ENCODE data around the gene TMEM179. TPM values are rescaled to one million over a fixed set of nuclear protein-coding genes. Genes with fewer than 3 reads are reported as not detected.
"Not testable (repeated sequence)": the region's sequence is repeated elsewhere in the genome, so short reads cannot be mapped to it uniquely, and the experiment has no call there.

TMEM179 gene
- total RNA-seq, 2 experiments from 2014 or later = not detected

GRCh38 chr14:104582005-104582404 lies 22.6 kb downstream of the TMEM179 start:
- ATAC-seq (ENCODE audit: low read depth) = no peak
- H3K9me3 Mint-ChIP-seq = no peaks in the 10 kb centered on the region

GRCh38 chr14:104581521-104581920 lies 23.1 kb downstream of the TMEM179 start:
- Mint-ChIP-seq H3K27me3 (no peaks in the 10 kb centered on the region), H3K36me3 (no peaks in the 10 kb centered on the region), H3K4me1 (no peaks in the 10 kb centered on the region), H3K27ac (no peak overlapping the region), H3K4me3 (no peak overlapping the region), H3K9me3 (no peaks in the 10 kb centered on the region)
- DNase-seq (no peak), ATAC-seq (ENCODE audit: low read depth) (no peak)
- POLR2A ChIA-PET = no interaction called here

More at GRCh38 chr14:104582005-104582404, 22.6 kb downstream of the TMEM179 start:
- H3K4me3 Mint-ChIP-seq = no peak overlapping the region
- no peak overlapping the region for H3K27ac Mint-ChIP-seq
- no peak for DNase-seq
- H3K4me1 Mint-ChIP-seq = no peaks in the 10 kb centered on the region
- POLR2A ChIA-PET = no interaction called here
- H3K36me3 Mint-ChIP-seq = no peaks in the 10 kb centered on the region
- H3K27me3 Mint-ChIP-seq = no peaks in the 10 kb centered on the region

DNA sequence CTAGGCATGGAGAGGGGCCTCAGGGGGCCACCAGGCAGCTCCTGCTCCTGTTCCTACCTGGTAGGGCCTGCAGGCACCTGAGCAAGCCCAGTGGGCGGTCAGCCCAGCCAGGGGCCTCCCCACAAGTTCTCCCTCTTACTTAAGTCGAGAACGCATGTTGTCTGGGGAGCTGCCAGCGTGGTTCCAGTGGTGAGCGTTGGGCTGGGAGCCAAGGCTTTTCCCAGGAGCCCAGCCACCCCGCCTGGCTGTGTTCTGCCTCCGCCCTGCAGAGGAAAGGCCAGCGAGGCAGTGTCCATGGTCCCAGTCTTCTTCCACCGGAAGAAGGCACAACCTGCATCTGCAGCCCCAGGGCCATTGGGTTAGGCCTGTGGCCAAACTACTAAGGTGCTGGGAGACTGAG lies 23.6 kb downstream of the TMEM179 start:
- no peak for DNase-seq
- no peak for ATAC-seq (ENCODE audit: low read depth)

GRCh38 chr14:104579939-104580338 lies 24.6 kb downstream of the TMEM179 start:
- H3K27ac Mint-ChIP-seq; H3K9me3 Mint-ChIP-seq; ATAC-seq (ENCODE audit: low read depth); H3K27me3 Mint-ChIP-seq; H3K4me1 Mint-ChIP-seq; DNase-seq; POLR2A ChIA-PET; H3K4me3 Mint-ChIP-seq; H3K36me3 Mint-ChIP-seq: not testable (repeated sequence)

More for the DNA sequence above, 23.6 kb downstream of the TMEM179 start:
- H3K4me3 Mint-ChIP-seq = no peak overlapping the region
- no peaks in the 10 kb centered on the region for H3K36me3 Mint-ChIP-seq
- H3K4me1 Mint-ChIP-seq = no peaks in the 10 kb centered on the region
- H3K9me3 Mint-ChIP-seq = no peaks in the 10 kb centered on the region
- H3K27me3 Mint-ChIP-seq = no peaks in the 10 kb centered on the region
- no peak overlapping the region for H3K27ac Mint-ChIP-seq
- POLR2A ChIA-PET = no interaction called here

GRCh38 chr14:104579507-104579906 lies 25.1 kb downstream of the TMEM179 start, which contains the start of gene C14orf180:
Gene C14orf180 (plus strand): TSS chr14:104579764. CDS start chr14:104586431, 6,667 bp downstream.
- Mint-ChIP-seq H3K27ac (no peak within 1 kb of the TSS), H3K36me3 (no peaks in the 10 kb centered on the region), H3K9me3 (no peaks in the 10 kb centered on the region), H3K27me3 (no peaks in the 10 kb centered on the region), H3K4me1 (no peaks in the 10 kb centered on the region), H3K4me3 (no peak within 1 kb of the TSS)
- DNase-seq (no peak), ATAC-seq (ENCODE audit: low read depth) (no peak)
- POLR2A ChIA-PET = no interaction called here

DNA sequence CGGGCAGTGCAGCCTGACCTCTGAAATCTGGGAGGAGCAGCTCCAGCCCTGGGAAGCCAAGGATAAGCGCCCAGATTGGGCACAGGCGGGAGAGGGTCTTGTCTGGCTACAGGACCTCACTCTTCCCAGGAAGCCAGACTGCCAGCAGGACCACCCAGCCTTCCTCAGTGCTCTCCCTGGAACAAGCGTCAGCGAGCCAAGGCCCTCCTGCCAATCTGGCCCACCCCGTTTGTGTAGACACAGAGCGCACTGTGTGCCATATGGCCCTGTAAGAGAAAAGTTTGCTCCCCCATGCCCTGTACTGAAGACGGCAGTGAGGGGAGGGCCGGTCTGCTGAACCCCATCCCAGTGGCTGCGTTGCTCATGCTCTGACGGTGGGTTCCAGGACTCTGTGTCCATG lies 26.3 kb downstream of the TMEM179 start:
- H3K27ac Mint-ChIP-seq = no peak overlapping the region
- no peaks in the 10 kb centered on the region for H3K27me3 Mint-ChIP-seq
- no peak for ATAC-seq (ENCODE audit: low read depth)
- H3K4me1 Mint-ChIP-seq = no peaks in the 10 kb centered on the region
- H3K36me3 Mint-ChIP-seq = no peaks in the 10 kb centered on the region
- H3K4me3 Mint-ChIP-seq = no peak overlapping the region
- no peaks in the 10 kb centered on the region for H3K9me3 Mint-ChIP-seq
- POLR2A ChIA-PET = no interaction called here
- no peak for DNase-seq

DNA sequence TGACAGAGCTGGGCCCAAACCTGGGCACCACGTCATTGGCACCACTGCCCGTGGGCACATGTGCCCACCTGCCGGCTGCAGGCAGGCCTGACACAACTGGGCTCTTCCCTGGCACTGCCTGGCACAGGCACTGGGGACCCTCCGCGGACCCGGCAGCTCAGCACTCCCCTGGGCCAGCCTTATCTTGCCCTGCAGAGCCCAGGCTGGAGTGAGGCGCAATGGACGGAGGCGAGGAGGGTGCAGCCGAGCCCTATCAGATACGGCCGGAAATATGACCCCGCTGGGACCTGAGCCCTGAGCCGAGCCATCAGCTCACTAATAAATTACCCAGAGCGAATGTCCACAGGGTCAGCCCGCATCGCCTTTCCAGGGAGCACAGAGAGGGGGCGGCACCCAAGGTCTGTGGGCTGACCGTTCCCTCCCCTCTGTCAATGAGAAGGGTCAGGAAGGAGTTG lies 26.7 kb downstream of the TMEM179 start:
- no peak for DNase-seq
- H3K36me3 Mint-ChIP-seq = no peaks in the 10 kb centered on the region
- POLR2A ChIA-PET = no interaction called here

GRCh38 chr14:104577426-104577825 lies 27.1 kb downstream of the TMEM179 start:
- Mint-ChIP-seq H3K36me3 (no peaks in the 10 kb centered on the region), H3K9me3 (no peaks in the 10 kb centered on the region), H3K27ac (no peak overlapping the region), H3K4me1 (no peaks in the 10 kb centered on the region), H3K27me3 (no peaks in the 10 kb centered on the region), H3K4me3 (no peak overlapping the region)
- POLR2A ChIA-PET = no interaction called here
- DNase-seq = no peak
- no peak for ATAC-seq (ENCODE audit: low read depth)

More for the DNA sequence above, 26.7 kb downstream of the TMEM179 start:
- no peaks in the 10 kb centered on the region for H3K4me1 Mint-ChIP-seq
- ATAC-seq (ENCODE audit: low read depth) = no peak
- no peaks in the 10 kb centered on the region for H3K9me3 Mint-ChIP-seq
- H3K27ac Mint-ChIP-seq = no peak overlapping the region
- no peaks in the 10 kb centered on the region for H3K27me3 Mint-ChIP-seq
- H3K4me3 Mint-ChIP-seq = no peak overlapping the region

DNA sequence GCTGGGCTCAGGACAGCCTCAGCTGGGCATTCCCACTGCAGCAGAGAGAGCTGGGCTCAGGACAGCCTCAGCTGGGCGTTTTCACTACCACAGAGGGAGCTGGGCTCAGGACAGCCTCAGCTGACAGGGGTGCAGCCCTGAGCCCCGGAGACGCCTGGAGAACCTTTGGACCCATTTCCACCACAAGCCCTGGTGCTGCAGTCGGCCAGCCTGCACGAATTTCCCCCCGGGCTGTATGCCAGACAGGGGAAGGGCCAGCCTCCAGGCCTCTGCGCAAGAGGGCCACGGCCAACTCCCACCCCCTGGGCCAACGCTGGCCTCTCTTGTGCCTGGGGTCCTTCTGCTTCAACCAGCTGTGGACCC lies 27.6 kb downstream of the TMEM179 start:
- H3K4me3 Mint-ChIP-seq = no peak overlapping the region
- no peak for DNase-seq
- H3K27me3 Mint-ChIP-seq = no peaks in the 10 kb centered on the region
- H3K4me1 Mint-ChIP-seq = no peaks in the 10 kb centered on the region
- no peaks in the 10 kb centered on the region for H3K9me3 Mint-ChIP-seq
- POLR2A ChIA-PET = no interaction called here
- no peak overlapping the region for H3K27ac Mint-ChIP-seq
- ATAC-seq (ENCODE audit: low read depth) = no peak
- no peaks in the 10 kb centered on the region for H3K36me3 Mint-ChIP-seq

DNA sequence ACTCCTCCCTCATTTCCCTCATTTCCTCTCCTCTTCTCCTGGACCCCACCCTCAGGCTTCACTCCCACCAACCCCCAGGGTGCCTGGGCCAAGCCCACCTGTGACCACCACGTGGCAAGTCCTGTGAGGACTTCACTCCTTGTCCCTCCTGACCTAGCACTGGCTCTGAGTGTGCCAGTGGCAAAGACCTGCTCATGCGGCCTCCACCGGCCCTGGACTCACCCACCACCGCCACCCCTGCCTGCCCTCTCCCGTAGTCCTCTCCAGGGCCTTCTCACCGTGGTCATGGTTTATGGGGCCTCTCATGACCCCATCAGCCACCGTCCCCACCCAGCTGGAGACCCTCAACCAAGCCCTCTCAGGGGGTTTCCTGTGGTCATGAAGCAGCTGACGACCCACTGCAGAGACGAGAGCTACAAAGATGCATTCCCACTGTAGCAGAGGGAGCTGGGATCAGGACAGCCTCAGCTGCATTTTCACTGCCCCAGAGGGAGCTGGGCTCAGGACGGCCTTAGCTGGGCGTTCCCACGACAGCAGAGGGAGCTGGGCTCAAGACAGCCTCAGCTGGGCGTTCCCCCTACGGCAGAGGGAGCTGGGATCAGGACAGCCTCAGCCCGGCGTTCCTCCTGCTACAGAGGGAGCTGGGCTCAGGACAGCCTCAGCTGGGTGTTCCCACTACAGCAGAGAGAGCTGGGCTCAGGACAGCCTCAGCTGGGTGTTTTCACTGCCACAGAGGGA lies 28.2 kb downstream of the TMEM179 start:
- H3K36me3 Mint-ChIP-seq = no peaks in the 10 kb centered on the region
- no peaks in the 10 kb centered on the region for H3K9me3 Mint-ChIP-seq
- no peaks in the 10 kb centered on the region for H3K4me1 Mint-ChIP-seq
- H3K27ac Mint-ChIP-seq = no peak overlapping the region
- H3K27me3 Mint-ChIP-seq = no peaks in the 10 kb centered on the region
- no peak for DNase-seq
- no peak overlapping the region for H3K4me3 Mint-ChIP-seq
- ATAC-seq (ENCODE audit: low read depth) = no peak
- POLR2A ChIA-PET = no interaction called here

DNA sequence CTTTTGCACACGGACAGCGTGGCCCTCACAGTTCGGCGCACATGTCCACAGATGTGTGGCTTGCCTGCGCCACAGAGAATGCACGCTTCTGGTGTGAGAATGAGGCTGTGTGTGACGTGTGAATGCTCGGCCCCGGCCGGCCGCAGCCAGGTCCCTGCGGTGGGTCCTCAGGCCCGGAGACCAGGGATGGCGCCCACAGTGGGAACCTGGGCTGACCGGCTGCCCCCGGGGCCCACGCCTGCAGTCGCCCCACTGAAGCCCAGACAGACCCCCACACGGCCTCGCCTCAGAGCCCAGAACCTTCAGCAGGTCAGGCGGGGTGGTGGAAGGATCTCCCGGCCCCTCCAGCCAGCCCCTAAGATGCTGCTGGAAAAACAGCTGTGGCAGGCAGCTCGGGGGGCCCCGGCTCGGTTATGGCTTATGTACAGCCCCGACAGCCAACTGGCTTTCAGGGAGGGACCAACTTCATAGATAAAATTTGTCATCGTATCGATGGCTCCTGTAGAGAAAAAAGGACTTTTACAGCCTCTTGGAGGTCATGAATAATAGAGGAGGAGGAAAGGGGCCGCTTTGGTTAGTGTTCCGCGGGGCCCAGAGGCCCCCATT lies 29.5 kb downstream of the TMEM179 start:
- ATAC-seq (ENCODE audit: low read depth) (no peak), DNase-seq (no peak)
- Mint-ChIP-seq H3K9me3 (no peaks in the 10 kb centered on the region), H3K4me1 (no peaks in the 10 kb centered on the region), H3K27me3 (no peaks in the 10 kb centered on the region), H3K27ac (no peak overlapping the region), H3K36me3 (no peaks in the 10 kb centered on the region), H3K4me3 (no peak overlapping the region)
- POLR2A ChIA-PET = no interaction called here

DNA sequence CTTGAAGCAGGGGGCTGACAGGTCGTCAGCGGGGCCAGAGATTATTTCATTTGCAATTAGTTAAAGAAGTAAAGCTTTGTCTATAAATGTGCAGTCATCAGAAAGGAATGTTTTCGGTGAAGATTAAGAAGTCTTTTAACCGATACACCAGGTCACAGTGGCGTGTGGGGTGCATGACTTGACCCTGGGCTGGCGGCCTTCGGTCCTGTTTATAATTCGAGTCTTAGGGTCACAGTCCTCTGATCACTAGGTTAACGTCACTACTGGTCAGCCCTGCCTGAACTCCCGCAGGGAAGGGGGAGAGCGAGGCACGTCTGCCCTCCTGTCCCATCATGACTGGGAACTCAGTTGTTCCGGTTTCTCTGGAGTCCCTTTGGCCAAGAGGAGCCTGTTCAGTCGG lies 30.0 kb downstream of the TMEM179 start:
- no peak overlapping the region for H3K4me3 Mint-ChIP-seq
- no peak overlapping the region for H3K27ac Mint-ChIP-seq
- DNase-seq (no peak), ATAC-seq (ENCODE audit: low read depth) (no peak)
- H3K9me3 Mint-ChIP-seq = no peaks in the 10 kb centered on the region
- H3K27me3 Mint-ChIP-seq = no peaks in the 10 kb centered on the region
- POLR2A ChIA-PET = no interaction called here
- H3K4me1 Mint-ChIP-seq = no peaks in the 10 kb centered on the region
- H3K36me3 Mint-ChIP-seq = no peaks in the 10 kb centered on the region

- Mint-ChIP-seq H3K27me3 (no peaks in the 10 kb centered on the region), H3K4me3 (no peak overlapping the region), H3K36me3 (no peaks in the 10 kb centered on the region), H3K27ac (no peak overlapping the region), H3K4me1 (no peaks in the 10 kb centered on the region), H3K9me3 (no peaks in the 10 kb centered on the region)
- POLR2A ChIA-PET = no interaction called here
- no peak for DNase-seq
- no peak for ATAC-seq (ENCODE audit: low read depth)
Observed at GRCh38 chr14:104573930-104574329, 30.6 kb downstream of the TMEM179 start.

DNA sequence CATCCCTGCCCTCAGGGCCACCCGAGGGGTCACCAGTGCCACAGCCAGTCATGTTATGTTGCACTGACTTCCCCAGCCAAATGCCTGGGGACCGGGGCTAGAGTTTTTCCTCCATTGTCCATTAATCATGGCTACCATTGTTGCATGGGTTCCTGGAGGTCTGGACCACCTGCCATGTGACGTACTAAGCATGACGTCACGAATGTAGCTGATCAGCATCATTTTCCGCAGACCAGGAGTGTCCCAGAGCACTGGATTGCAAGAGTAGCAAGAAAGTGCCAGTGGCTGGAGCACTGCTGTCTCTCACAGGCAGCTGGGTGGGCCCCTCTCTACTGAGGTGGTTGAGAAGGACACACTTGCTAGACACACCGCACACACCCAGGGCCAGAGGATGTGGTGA lies 31.9 kb downstream of the TMEM179 start:
- H3K27me3 Mint-ChIP-seq = no peaks in the 10 kb centered on the region
- no peak for DNase-seq
- no peaks in the 10 kb centered on the region for H3K36me3 Mint-ChIP-seq
- H3K27ac Mint-ChIP-seq = no peak overlapping the region
- H3K4me3 Mint-ChIP-seq = no peak overlapping the region
- no peak for ATAC-seq (ENCODE audit: low read depth)
- POLR2A ChIA-PET = no interaction called here
- no peaks in the 10 kb centered on the region for H3K4me1 Mint-ChIP-seq
- H3K9me3 Mint-ChIP-seq = no peaks in the 10 kb centered on the region
